Measurements from ENCODE around the gene BHLHE40. TPM values are rescaled to one million over a fixed set of nuclear protein-coding genes. Genes with fewer than 3 reads are reported as not detected.

The BHLHE40 gene
- polyA plus RNA-seq, 1 donor from 2014 or later, result not detected

DNA sequence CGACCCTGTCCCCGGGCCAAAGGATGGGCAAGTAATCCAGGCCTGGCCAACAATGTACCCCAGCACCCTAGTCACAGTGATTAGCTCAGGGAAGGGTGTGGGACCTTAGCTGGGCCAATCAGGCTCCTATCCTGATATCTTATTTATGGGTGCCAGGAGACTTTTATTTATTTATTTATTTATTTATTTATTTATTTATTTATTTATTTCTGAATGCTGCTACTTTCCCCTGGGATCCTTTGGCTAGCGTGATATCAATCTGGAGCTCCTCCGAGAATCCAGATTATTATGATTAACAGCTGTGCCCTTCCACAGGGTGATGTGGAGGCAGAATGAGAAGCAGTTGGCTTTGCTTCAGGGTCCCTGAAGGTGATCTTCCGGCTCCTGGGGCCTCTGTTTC lies 32.2 kb upstream of the BHLHE40 start:
- Histone ChIP-seq H3K9ac (ENCODE audit: low read length) (no peak overlapping the region), H3K27me3 (ENCODE audit: insufficient read depth, low read depth, low read length) (no peaks in the 10 kb centered on the region), H4K20me1 (ENCODE audit: insufficient read depth) (no peaks in the 10 kb centered on the region), H3K4me3 (ENCODE audit: low read length) (no peak overlapping the region), H3K79me2 (replicated peaks; ENCODE audit: insufficient read depth, low read length) (no peaks in the 10 kb centered on the region), H3K9me3 (ENCODE audit: low read length) (no peaks in the 10 kb centered on the region), H2AFZ (ENCODE audit: low read depth, low read length) (no peak overlapping the region), H3F3A (ENCODE audit: insufficient read depth, low read length, poor library complexity, severe bottlenecking) (no peaks in the 10 kb centered on the region), H3K9me2 (ENCODE audit: insufficient read depth, low read length) (no peaks in the 10 kb centered on the region), H3K4me2 (ENCODE audit: low read length) (no peak overlapping the region), H3K27ac (ENCODE audit: low read length) (no peak overlapping the region), H3K36me3 (ENCODE audit: insufficient read depth, low read length) (no peaks in the 10 kb centered on the region)
- TF ChIP-seq, protein P1, sequence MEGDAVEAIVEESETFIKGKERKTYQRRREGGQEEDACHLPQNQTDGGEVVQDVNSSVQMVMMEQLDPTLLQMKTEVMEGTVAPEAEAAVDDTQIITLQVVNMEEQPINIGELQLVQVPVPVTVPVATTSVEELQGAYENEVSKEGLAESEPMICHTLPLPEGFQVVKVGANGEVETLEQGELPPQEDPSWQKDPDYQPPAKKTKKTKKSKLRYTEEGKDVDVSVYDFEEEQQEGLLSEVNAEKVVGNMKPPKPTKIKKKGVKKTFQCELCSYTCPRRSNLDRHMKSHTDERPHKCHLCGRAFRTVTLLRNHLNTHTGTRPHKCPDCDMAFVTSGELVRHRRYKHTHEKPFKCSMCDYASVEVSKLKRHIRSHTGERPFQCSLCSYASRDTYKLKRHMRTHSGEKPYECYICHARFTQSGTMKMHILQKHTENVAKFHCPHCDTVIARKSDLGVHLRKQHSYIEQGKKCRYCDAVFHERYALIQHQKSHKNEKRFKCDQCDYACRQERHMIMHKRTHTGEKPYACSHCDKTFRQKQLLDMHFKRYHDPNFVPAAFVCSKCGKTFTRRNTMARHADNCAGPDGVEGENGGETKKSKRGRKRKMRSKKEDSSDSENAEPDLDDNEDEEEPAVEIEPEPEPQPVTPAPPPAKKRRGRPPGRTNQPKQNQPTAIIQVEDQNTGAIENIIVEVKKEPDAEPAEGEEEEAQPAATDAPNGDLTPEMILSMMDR (IDR thresholded peaks at IDR 0.05; ENCODE audit: poor library complexity, severe bottlenecking), result no peak
- TF ChIP-seq SMC3 (conservative IDR thresholded peaks at IDR 0.05; ENCODE audit: poor library complexity) (no peak), TAF1 (IDR thresholded peaks at IDR 0.05; ENCODE audit: low read depth) (no peak), POLR2AphosphoS5 (IDR thresholded peaks at IDR 0.05) (no peak), MXI1 (conservative IDR thresholded peaks at IDR 0.05; ENCODE audit: poor library complexity, severe bottlenecking) (no peak), RAD21 (conservative IDR thresholded peaks at IDR 0.05) (no peak), EP300 (conservative IDR thresholded peaks at IDR 0.05; ENCODE audit: poor library complexity, severe bottlenecking) (no peak), EZH2 (IDR thresholded peaks at IDR 0.05; ENCODE audit: borderline replicate concordance, insufficient read depth, low read length, poor library complexity, severe bottlenecking) (no peak)
- TF ChIP-seq, protein P2, sequence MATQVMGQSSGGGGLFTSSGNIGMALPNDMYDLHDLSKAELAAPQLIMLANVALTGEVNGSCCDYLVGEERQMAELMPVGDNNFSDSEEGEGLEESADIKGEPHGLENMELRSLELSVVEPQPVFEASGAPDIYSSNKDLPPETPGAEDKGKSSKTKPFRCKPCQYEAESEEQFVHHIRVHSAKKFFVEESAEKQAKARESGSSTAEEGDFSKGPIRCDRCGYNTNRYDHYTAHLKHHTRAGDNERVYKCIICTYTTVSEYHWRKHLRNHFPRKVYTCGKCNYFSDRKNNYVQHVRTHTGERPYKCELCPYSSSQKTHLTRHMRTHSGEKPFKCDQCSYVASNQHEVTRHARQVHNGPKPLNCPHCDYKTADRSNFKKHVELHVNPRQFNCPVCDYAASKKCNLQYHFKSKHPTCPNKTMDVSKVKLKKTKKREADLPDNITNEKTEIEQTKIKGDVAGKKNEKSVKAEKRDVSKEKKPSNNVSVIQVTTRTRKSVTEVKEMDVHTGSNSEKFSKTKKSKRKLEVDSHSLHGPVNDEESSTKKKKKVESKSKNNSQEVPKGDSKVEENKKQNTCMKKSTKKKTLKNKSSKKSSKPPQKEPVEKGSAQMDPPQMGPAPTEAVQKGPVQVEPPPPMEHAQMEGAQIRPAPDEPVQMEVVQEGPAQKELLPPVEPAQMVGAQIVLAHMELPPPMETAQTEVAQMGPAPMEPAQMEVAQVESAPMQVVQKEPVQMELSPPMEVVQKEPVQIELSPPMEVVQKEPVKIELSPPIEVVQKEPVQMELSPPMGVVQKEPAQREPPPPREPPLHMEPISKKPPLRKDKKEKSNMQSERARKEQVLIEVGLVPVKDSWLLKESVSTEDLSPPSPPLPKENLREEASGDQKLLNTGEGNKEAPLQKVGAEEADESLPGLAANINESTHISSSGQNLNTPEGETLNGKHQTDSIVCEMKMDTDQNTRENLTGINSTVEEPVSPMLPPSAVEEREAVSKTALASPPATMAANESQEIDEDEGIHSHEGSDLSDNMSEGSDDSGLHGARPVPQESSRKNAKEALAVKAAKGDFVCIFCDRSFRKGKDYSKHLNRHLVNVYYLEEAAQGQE (IDR thresholded peaks at IDR 0.05; ENCODE audit: borderline replicate concordance), result no peak

DNA sequence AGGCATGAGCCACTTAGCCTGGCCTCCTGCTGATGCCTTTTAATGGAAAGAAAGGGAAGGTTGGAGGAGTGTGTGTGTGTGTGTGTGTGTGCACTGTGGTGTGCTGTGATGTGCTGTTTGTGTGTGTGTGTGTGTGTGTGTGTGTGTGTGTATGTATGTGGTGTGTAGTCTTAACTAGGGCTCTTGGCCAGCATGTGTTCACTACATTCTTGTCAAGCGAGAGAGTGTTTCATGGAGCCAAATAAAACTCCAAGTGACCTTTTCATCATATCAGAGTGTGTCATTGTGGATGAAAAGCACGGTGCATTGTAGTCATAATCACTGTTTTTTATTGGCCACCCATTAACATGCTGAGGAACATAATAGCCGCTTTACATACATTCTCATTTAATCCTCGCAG lies 30.8 kb upstream of the BHLHE40 start:
- no peak overlapping the region for H3K4me3 ChIP-seq (ENCODE audit: low read length)
- H3K9ac ChIP-seq (ENCODE audit: low read length), result no peak overlapping the region
- no peaks in the 10 kb centered on the region for H3K27me3 ChIP-seq (ENCODE audit: insufficient read depth, low read depth, low read length)
- TF ChIP-seq, protein P1 (IDR thresholded peaks at IDR 0.05; ENCODE audit: poor library complexity, severe bottlenecking), result no peak
- TF ChIP-seq EP300 (conservative IDR thresholded peaks at IDR 0.05; ENCODE audit: poor library complexity, severe bottlenecking) (no peak), POLR2AphosphoS5 (IDR thresholded peaks at IDR 0.05) (no peak), MXI1 (conservative IDR thresholded peaks at IDR 0.05; ENCODE audit: poor library complexity, severe bottlenecking) (no peak), SMC3 (conservative IDR thresholded peaks at IDR 0.05; ENCODE audit: poor library complexity) (no peak), EZH2 (IDR thresholded peaks at IDR 0.05; ENCODE audit: borderline replicate concordance, insufficient read depth, low read length, poor library complexity, severe bottlenecking) (no peak), TAF1 (IDR thresholded peaks at IDR 0.05; ENCODE audit: low read depth) (no peak), RAD21 (conservative IDR thresholded peaks at IDR 0.05) (no peak)
- TF ChIP-seq, protein P2 (IDR thresholded peaks at IDR 0.05; ENCODE audit: borderline replicate concordance), result no peak
- H2AFZ ChIP-seq (ENCODE audit: low read depth, low read length), result no peak overlapping the region
- no peaks in the 10 kb centered on the region for H4K20me1 ChIP-seq (ENCODE audit: insufficient read depth)
- H3K9me2 ChIP-seq (ENCODE audit: insufficient read depth, low read length), result no peaks in the 10 kb centered on the region
- no peaks in the 10 kb centered on the region for H3K79me2 ChIP-seq (replicated peaks; ENCODE audit: insufficient read depth, low read length)
- H3K27ac ChIP-seq (ENCODE audit: low read length), result no peak overlapping the region
- no peaks in the 10 kb centered on the region for H3K9me3 ChIP-seq (ENCODE audit: low read length)
- no peak overlapping the region for H3K4me2 ChIP-seq (ENCODE audit: low read length)
- H3K36me3 ChIP-seq (ENCODE audit: insufficient read depth, low read length), result no peaks in the 10 kb centered on the region
- no peaks in the 10 kb centered on the region for H3F3A ChIP-seq (ENCODE audit: insufficient read depth, low read length, poor library complexity, severe bottlenecking)

Measured in neural cell (in vitro differentiated cells).